Skeletal muscle cell (primary cell): Measurements from ENCODE around the gene PLEKHA5.
"Not testable (repeated sequence)": the region's sequence is repeated elsewhere in the genome, so short reads cannot be mapped to it uniquely, and the experiment has no call there.

ENCODE experiments used
- DNase-seq: peaks from one replicate; pipeline ENCODE4 v3.0.0-alpha.2; 2010; ENCODE audit warnings: low read depth
- H3K4me3 ChIP-seq: 2 replicates; pipeline ENCODE4 v1.5.1; 2011; ENCODE audit warnings: low read depth, mild to moderate bottlenecking, control low read depth, low read length, moderate library complexity

Gene PLEKHA5, protein sequence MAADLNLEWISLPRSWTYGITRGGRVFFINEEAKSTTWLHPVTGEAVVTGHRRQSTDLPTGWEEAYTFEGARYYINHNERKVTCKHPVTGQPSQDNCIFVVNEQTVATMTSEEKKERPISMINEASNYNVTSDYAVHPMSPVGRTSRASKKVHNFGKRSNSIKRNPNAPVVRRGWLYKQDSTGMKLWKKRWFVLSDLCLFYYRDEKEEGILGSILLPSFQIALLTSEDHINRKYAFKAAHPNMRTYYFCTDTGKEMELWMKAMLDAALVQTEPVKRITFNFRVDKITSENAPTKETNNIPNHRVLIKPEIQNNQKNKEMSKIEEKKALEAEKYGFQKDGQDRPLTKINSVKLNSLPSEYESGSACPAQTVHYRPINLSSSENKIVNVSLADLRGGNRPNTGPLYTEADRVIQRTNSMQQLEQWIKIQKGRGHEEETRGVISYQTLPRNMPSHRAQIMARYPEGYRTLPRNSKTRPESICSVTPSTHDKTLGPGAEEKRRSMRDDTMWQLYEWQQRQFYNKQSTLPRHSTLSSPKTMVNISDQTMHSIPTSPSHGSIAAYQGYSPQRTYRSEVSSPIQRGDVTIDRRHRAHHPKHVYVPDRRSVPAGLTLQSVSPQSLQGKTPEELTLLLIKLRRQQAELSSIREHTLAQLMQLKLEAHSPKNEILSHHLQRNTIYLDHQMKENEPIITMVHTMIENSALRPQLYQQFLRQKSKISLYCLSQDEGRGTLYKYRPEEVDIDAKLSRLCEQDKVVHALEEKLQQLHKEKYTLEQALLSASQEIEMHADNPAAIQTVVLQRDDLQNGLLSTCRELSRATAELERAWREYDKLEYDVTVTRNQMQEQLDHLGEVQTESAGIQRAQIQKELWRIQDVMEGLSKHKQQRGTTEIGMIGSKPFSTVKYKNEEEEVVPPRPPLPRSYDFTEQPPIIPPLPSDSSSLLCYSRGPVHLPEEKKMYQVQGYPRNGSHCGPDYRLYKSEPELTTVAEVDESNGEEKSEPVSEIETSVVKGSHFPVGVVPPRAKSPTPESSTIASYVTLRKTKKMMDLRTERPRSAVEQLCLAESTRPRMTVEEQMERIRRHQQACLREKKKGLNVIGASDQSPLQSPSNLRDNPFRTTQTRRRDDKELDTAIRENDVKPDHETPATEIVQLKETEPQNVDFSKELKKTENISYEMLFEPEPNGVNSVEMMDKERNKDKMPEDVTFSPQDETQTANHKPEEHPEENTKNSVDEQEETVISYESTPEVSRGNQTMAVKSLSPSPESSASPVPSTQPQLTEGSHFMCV

GRCh38 chr12:19129486-19130223 lies at the start of gene PLEKHA5:
PLEKHA5 (plus strand) TSS chr12:19129733; CDS start chr12:19129800, 67 bp downstream.
- H3K4me3 ChIP-seq, result peak within 1 kb of the TSS; percentile 88
- no peak for DNase-seq

- H3K4me3 ChIP-seq, result no peak overlapping the region
Measured at GRCh38 chr12:19080918-19081317, 48.6 kb upstream of the PLEKHA5 start.

GRCh38 chr12:19082365-19082911 lies 47.1 kb upstream of the PLEKHA5 start:
- H3K4me3 ChIP-seq, result no peak overlapping the region
- no peak for DNase-seq

More at GRCh38 chr12:19080918-19081317, 48.6 kb upstream of the PLEKHA5 start:
- no peak for DNase-seq

GRCh38 chr12:19084547-19084946 lies 45.0 kb upstream of the PLEKHA5 start:
- H3K4me3 ChIP-seq, result no peak overlapping the region
- no peak for DNase-seq

DNA sequence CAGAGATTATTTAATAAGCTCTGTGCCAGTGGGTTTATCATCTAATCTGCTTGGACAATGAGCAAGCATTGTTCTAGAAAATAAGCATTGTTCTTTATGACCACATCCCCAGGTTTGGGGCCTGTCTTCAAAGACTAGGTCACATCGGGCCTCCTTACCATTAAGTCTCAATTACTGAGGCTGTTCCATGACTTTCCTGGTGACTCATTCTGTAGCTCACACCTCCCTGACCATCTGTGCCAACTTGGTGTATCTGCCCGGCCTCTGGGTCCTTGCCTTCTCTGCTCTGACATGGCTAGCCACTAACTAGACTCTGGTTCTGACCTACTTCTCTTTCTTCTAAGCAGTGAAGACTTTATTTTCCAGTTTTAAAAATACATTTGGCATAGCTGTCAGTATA lies 44.4 kb upstream of the PLEKHA5 start:
- no peak for DNase-seq
- H3K4me3 ChIP-seq, result no peak overlapping the region

GRCh38 chr12:19088606-19089005 lies 40.9 kb upstream of the PLEKHA5 start:
- no peak overlapping the region for H3K4me3 ChIP-seq

DNA sequence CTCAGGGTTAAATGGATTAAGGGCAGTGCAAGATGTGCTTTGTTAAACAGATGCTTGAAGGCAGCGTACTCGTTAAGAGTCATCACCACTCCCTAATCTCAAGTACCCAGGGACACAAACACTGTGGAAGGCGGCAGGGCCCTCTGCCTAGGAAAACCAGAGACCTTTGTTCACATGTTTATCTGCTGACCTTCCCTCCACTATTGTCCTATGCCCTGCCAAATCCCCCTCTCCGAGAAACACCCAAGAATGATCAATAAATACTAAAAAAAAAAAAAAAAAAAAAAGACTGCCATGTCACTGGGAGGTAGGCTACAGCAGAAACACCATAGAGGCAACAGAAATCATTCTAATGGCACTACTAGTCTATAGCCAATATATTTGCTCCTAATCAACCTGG lies 37.1 kb upstream of the PLEKHA5 start:
- DNase-seq, H3K4me3 ChIP-seq: not testable (repeated sequence)

More at GRCh38 chr12:19088606-19089005, 40.9 kb upstream of the PLEKHA5 start:
- DNase-seq, result no peak

- no peak overlapping the region for H3K4me3 ChIP-seq
- DNase-seq, result no peak
Measured at GRCh38 chr12:19093218-19093617, 36.3 kb upstream of the PLEKHA5 start.

DNA sequence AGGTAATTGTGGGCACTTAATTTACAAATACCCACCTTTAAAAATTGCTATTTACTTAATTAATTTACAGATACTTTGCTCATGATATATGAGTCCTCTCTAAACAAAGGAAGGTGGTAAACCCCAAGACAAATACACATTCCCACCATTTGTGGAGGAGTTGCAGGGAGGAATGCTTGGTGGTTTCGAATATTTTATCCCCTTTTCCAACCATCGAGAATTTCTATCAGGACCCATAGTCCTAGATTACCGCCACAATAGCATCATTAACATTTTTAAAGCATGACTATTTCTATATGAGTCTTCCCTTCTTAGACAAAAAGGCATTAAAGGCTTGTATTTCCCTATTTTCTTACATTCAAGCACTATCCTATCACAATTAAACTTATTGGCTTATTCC lies 34.2 kb upstream of the PLEKHA5 start:
- DNase-seq, result no peak
- H3K4me3 ChIP-seq, result no peak overlapping the region

DNA sequence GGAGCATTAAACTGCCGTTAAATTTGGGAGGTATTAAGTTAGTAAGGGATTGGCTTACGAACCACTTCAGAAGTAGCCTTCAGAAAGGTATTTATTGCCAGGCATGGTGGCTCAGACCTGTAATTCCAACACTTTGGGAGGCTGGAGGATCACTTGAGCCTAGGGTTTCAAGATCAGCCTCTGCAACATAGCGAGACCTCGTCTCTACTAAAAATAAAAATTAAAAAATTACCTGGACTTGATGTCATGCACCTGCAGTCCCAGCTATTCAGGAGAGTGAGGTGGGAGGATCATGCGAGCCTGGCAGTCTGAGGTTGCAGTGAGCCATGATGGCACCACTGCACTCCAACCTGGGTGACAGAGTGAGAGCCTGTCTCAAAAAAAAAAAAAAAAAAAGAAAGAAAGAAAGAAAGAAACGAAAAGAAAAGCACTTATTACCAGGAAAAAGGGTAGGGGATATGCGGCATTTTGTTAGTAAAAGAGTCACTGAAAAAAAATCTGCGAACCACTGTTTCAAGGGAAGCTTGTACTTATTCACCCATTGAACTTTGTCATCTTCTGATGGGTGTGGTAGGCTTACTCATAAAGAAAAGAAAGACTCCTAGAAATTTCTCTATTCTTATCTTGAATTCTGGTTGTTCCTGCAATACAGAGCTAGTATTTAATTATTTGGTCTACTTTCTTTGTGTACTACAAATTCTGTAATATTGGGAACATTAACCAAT lies 33.6 kb upstream of the PLEKHA5 start:
- H3K4me3 ChIP-seq, result no peak overlapping the region
- no peak for DNase-seq

DNA sequence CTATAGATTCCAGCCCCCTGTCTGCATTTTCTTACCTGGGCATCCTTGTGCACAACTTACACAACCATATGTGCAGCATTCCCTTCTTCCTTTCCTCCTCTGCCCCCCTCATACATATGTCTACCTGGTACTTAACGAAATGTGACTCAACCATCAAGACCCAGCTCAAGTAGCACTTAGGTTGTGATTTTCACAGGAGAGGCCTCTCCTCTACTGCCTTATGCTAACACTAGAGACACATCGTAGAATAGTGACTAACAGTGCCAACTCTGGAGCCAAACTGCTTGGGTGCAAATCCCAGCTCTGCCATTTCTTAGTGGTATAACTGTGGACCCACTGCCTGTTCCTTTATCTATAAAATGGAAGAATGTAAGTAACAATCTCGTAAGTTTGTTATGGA lies 24.1 kb upstream of the PLEKHA5 start:
- DNase-seq, result no peak
- H3K4me3 ChIP-seq, result no peak overlapping the region

DNA sequence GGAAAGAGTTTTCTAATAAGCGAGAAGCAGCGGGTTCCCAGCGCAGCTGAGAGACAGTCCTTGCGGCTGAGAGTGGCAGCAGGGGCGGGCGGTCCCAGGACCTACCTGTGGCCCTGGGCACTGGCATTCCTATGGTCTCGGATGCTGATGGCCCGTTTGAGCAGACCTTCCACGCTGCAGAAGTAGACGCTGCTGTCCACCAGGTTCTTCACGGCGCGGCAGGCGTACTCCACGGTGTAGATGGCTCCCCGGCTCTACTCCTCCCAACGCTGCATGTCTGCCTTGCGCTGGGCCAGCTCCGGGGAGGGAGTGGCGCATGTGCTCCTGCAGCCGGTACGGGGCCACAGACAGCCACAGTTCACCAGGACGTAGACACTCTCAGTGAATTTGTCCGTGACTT lies 21.8 kb upstream of the PLEKHA5 start:
- no peak overlapping the region for H3K4me3 ChIP-seq
- no peak for DNase-seq

GRCh38 chr12:19110221-19110940 lies 19.2 kb upstream of the PLEKHA5 start:
- no peak overlapping the region for H3K4me3 ChIP-seq
- DNase-seq, result no peak

- no peak for DNase-seq
- no peak overlapping the region for H3K4me3 ChIP-seq
Measured at GRCh38 chr12:19113464-19113863, 16.1 kb upstream of the PLEKHA5 start.

DNA sequence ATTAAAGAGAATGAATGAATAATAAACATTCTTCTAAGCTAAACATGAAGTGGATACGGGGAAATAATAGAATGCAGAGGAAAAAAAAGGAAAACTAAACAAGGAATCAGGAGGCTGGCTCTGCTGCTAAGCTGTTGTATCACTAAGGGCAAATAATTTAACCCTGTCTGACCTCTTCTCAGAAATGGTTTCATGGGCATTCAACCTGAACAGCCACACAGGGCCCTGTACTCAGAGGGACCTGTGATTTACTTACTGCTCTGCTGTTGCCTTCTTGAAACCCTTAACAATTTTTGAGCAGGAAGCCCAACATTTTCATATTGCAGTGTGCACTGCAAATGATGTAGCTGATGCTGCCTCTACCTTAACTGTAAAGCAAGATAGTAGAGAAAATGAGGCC lies 14.2 kb upstream of the PLEKHA5 start:
- H3K4me3 ChIP-seq, result no peak overlapping the region
- no peak for DNase-seq

- no peak overlapping the region for H3K4me3 ChIP-seq
- no peak for DNase-seq
Measured at GRCh38 chr12:19119440-19119839, 10.1 kb upstream of the PLEKHA5 start.

GRCh38 chr12:19120795-19121194 lies 8.7 kb upstream of the PLEKHA5 start:
- no peak for DNase-seq
- H3K4me3 ChIP-seq, result no peak overlapping the region
